Liver (tissue), 9 donors: Measurements from ENCODE around the gene TMEM154. TPM values are rescaled to one million over a fixed set of nuclear protein-coding genes. Genes with fewer than 3 reads are reported as not detected.

Source experiments
- DNase-seq: peaks from one replicate; pipeline ENCODE4 v3.0.0-alpha.2; 2017; ENCODE audit warnings: low spot score
- H3K27ac ChIP-seq, 2 donors: one replicate each; pipeline ENCODE4 v1.7.0; 2013; ENCODE audit warnings: inconsistent platforms in 2 of 2, low read length in 2 of 2, control low read depth in 1 of 2, low read depth in 1 of 2, mild to moderate bottlenecking in 1 of 2
- H3K27me3 ChIP-seq, 4 donors: one replicate each; pipeline versions ENCODE4 v1.6.1 to v1.7.0; 2013; ENCODE audit warnings: low read length in 3 of 4, inconsistent platforms in 1 of 4, mild to moderate bottlenecking in 1 of 4, moderate library complexity in 1 of 4; ENCODE audit not compliant: control insufficient read depth in 4 of 4, insufficient read depth in 4 of 4
- H3K36me3 ChIP-seq, 4 donors: one replicate each; pipeline versions ENCODE4 v1.6.1 to v1.7.0; 2013; ENCODE audit warnings: low read length in 3 of 4, mild to moderate bottlenecking in 3 of 4, low read depth in 1 of 4, moderate library complexity in 1 of 4; ENCODE audit not compliant: control insufficient read depth in 4 of 4, insufficient read depth in 3 of 4
- H3K4me1 ChIP-seq, 4 donors: one replicate each; pipeline versions ENCODE4 v1.6.1 to v1.7.0; 2013; ENCODE audit warnings: low read length in 3 of 4, mild to moderate bottlenecking in 3 of 4, moderate library complexity in 1 of 4; ENCODE audit not compliant: control insufficient read depth in 4 of 4, insufficient read depth in 4 of 4
- H3K4me3 ChIP-seq, 3 donors: one replicate each; pipeline versions ENCODE4 v1.6.1 to v1.7.0; 2013; ENCODE audit warnings: low read length in 3 of 3, control low read depth in 1 of 3, low read depth in 1 of 3, mild to moderate bottlenecking in 1 of 3
- H3K9ac ChIP-seq, 2 donors: one replicate each; pipeline ENCODE4 v1.7.0; 2013; ENCODE audit warnings: low read length in 2 of 2, mild to moderate bottlenecking in 2 of 2, moderate library complexity in 2 of 2, control low read depth in 1 of 2, low read depth in 1 of 2
- H3K9me3 ChIP-seq, 4 donors: one replicate each; pipeline versions ENCODE4 v1.6.1 to v1.7.0; 2013; ENCODE audit warnings: low read length in 3 of 4; ENCODE audit not compliant: control insufficient read depth in 4 of 4
- ATF3 ChIP-seq: IDR thresholded peaks from 2 replicates; pipeline ENCODE4 v1.6.1; 2016; ENCODE audit warnings: antibody characterized with exemption
- EGR1 ChIP-seq, 2 donors: IDR thresholded peaks; 2 replicates each; pipeline ENCODE4 v1.6.1; 2016 to 2018; ENCODE audit warnings: antibody characterized with exemption in 2 of 2, low read depth in 2 of 2
- FOXA1 ChIP-seq: IDR thresholded peaks from 2 replicates; pipeline ENCODE4 v1.6.1; 2016; ENCODE audit warnings: antibody characterized with exemption
- FOXA2 ChIP-seq: IDR thresholded peaks from 2 replicates; pipeline ENCODE4 v1.6.1; 2016; ENCODE audit warnings: antibody characterized with exemption
- GABPA ChIP-seq, 2 donors: IDR thresholded peaks in 1 of 2; conservative IDR thresholded peaks in 1 of 2; 2 replicates each; pipeline ENCODE4 v1.6.1; 2016; ENCODE audit warnings: antibody characterized with exemption in 2 of 2, mild to moderate bottlenecking in 1 of 2, moderate library complexity in 1 of 2
- HNF4A ChIP-seq, 2 donors: conservative IDR thresholded peaks; 2 replicates each; pipeline ENCODE4 v1.6.1; 2016; ENCODE audit warnings: antibody characterized with exemption in 2 of 2, mild to moderate bottlenecking in 2 of 2
- HNF4G ChIP-seq: IDR thresholded peaks from 2 replicates; pipeline ENCODE4 v1.6.1; 2016; ENCODE audit warnings: antibody characterized with exemption
- JUND ChIP-seq, 2 donors: IDR thresholded peaks; 2 replicates each; pipeline ENCODE4 v1.6.1; 2016; ENCODE audit warnings: antibody characterized with exemption in 2 of 2
- NR2F2 ChIP-seq: IDR thresholded peaks from 2 replicates; pipeline ENCODE4 v1.6.1; 2016; ENCODE audit warnings: antibody characterized with exemption
- RAD21 ChIP-seq, 2 donors: IDR thresholded peaks; 2 replicates each; pipeline ENCODE4 v1.6.1; 2016; ENCODE audit warnings: antibody characterized with exemption in 2 of 2, mild to moderate bottlenecking in 2 of 2
- RXRA ChIP-seq, 2 donors: IDR thresholded peaks; 2 replicates each; pipeline ENCODE4 v1.6.1; 2017 to 2018; ENCODE audit warnings: antibody characterized with exemption in 2 of 2, mild to moderate bottlenecking in 1 of 2
- SP1 ChIP-seq: IDR thresholded peaks from 2 replicates; pipeline ENCODE4 v1.6.1; 2018; ENCODE audit warnings: antibody characterized with exemption, mild to moderate bottlenecking
- TAF1 ChIP-seq: conservative IDR thresholded peaks from 2 replicates; pipeline ENCODE4 v1.6.1; 2016; ENCODE audit warnings: antibody characterized with exemption, mild to moderate bottlenecking
- YY1 ChIP-seq: IDR thresholded peaks from 2 replicates; pipeline ENCODE4 v1.6.1; 2016; ENCODE audit warnings: antibody characterized with exemption, mild to moderate bottlenecking
- ZBTB33 ChIP-seq: IDR thresholded peaks from 2 replicates; pipeline ENCODE4 v1.6.1; 2016; ENCODE audit warnings: antibody characterized with exemption
- WGBS: extraction: QIAGEN DNeasy Blood & Tissue Kit; methylation state at CpG from one replicate; pipeline ENCODE4 v1.1.7; 2013; 5-methylcytosine and 5-hydroxymethylcytosine counted together
- polyA plus RNA-seq, 2 donors: library from polyadenylated mRNA; stranded (reverse) in 1 of 2; unstranded in 1 of 2; fragments of 200-250 nt in 1 of 2; fragments of >200 nt in 1 of 2; fragmentation: Nextera tagmentation in 1 of 2; extraction: Ambion mirVana in 1 of 2; gene quantifications; one replicate each; pipeline versions ENCODE4 v1.2.1 to v1.2.3, GENCODE V29; 2013 to 2015
- total RNA-seq, 2 donors: library from RNA; depleted of rRNA; stranded (reverse); fragments of >200 nt; gene quantifications; one replicate each; pipeline ENCODE4 v1.2.3, GENCODE V29; 2014
- TF ChIP-seq, protein P1 (sequence below): fragments of 150-350 bp; IDR thresholded peaks from 2 replicates; pipeline ENCODE4 v1.5.1; 2017; ENCODE audit warnings: improper control_type of control experiment, low read depth, low read length; ENCODE audit not compliant: missing input control
- TF ChIP-seq, protein P2 (sequence below): IDR thresholded peaks from 2 replicates; pipeline ENCODE4 v1.6.1; 2016; ENCODE audit warnings: antibody characterized with exemption, mild to moderate bottlenecking
- donor health status: healthy.
- donor health status: healthy.
- donor health status: healthy.
- donor health status: healthy.
- donor health status: healthy.

TMEM154 gene
- total and polyA plus RNA-seq, 4 donors = 0.32 to 4.4 (median 2.3) TPM

GRCh38 chr4:152728343-152728742 is 48.5 kb upstream of the TMEM154 start:
- whole genome bisulfite sequencing = 94% methylated on average over 1 of the region's 1 CpG
- TF ChIP-seq RAD21 (IDR thresholded peaks at IDR 0.05) (no peak), HNF4A (conservative IDR thresholded peaks at IDR 0.05) (no peak), ATF3 (no peak), SP1 (no peak), TAF1 (no peak), FOXA1 (no peak), EGR1 (IDR thresholded peaks at IDR 0.05; ENCODE audit: low read depth in 2 of 2) (no peak), JUND (IDR thresholded peaks at IDR 0.05) (no peak), HNF4G (no peak), FOXA2 (no peak), RXRA (IDR thresholded peaks at IDR 0.05) (no peak), YY1 (no peak)
- TF ChIP-seq, protein P1, sequence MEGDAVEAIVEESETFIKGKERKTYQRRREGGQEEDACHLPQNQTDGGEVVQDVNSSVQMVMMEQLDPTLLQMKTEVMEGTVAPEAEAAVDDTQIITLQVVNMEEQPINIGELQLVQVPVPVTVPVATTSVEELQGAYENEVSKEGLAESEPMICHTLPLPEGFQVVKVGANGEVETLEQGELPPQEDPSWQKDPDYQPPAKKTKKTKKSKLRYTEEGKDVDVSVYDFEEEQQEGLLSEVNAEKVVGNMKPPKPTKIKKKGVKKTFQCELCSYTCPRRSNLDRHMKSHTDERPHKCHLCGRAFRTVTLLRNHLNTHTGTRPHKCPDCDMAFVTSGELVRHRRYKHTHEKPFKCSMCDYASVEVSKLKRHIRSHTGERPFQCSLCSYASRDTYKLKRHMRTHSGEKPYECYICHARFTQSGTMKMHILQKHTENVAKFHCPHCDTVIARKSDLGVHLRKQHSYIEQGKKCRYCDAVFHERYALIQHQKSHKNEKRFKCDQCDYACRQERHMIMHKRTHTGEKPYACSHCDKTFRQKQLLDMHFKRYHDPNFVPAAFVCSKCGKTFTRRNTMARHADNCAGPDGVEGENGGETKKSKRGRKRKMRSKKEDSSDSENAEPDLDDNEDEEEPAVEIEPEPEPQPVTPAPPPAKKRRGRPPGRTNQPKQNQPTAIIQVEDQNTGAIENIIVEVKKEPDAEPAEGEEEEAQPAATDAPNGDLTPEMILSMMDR = no peak
- TF ChIP-seq, protein P2, sequence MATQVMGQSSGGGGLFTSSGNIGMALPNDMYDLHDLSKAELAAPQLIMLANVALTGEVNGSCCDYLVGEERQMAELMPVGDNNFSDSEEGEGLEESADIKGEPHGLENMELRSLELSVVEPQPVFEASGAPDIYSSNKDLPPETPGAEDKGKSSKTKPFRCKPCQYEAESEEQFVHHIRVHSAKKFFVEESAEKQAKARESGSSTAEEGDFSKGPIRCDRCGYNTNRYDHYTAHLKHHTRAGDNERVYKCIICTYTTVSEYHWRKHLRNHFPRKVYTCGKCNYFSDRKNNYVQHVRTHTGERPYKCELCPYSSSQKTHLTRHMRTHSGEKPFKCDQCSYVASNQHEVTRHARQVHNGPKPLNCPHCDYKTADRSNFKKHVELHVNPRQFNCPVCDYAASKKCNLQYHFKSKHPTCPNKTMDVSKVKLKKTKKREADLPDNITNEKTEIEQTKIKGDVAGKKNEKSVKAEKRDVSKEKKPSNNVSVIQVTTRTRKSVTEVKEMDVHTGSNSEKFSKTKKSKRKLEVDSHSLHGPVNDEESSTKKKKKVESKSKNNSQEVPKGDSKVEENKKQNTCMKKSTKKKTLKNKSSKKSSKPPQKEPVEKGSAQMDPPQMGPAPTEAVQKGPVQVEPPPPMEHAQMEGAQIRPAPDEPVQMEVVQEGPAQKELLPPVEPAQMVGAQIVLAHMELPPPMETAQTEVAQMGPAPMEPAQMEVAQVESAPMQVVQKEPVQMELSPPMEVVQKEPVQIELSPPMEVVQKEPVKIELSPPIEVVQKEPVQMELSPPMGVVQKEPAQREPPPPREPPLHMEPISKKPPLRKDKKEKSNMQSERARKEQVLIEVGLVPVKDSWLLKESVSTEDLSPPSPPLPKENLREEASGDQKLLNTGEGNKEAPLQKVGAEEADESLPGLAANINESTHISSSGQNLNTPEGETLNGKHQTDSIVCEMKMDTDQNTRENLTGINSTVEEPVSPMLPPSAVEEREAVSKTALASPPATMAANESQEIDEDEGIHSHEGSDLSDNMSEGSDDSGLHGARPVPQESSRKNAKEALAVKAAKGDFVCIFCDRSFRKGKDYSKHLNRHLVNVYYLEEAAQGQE = no peak
- H3K4me1 ChIP-seq = no peaks in the 10 kb centered on the region
- no peak for DNase-seq
- no peak overlapping the region for H3K4me3 ChIP-seq
- H3K27me3 ChIP-seq = no peaks in the 10 kb centered on the region
- H3K9ac ChIP-seq = no peak overlapping the region
- no peaks in the 10 kb centered on the region for H3K9me3 ChIP-seq
- H3K36me3 ChIP-seq = no peaks in the 10 kb centered on the region
- no peak overlapping the region for H3K27ac ChIP-seq

GRCh38 chr4:152727784-152728183 is 48.0 kb upstream of the TMEM154 start:
- no peaks in the 10 kb centered on the region for H3K4me1 ChIP-seq
- H3K27ac ChIP-seq = no peak overlapping the region
- H3K27me3 ChIP-seq = no peaks in the 10 kb centered on the region
- WGBS = 51% methylated on average over 1 of the region's 1 CpG
- no peak for TF ChIP-seq EGR1 (IDR thresholded peaks at IDR 0.05; ENCODE audit: low read depth in 2 of 2)
- TF ChIP-seq, protein P2 = no peak
- TF ChIP-seq JUND (IDR thresholded peaks at IDR 0.05) = no peak
- TF ChIP-seq YY1 = no peak
- TF ChIP-seq RAD21 (IDR thresholded peaks at IDR 0.05) = no peak
- TF ChIP-seq RXRA (IDR thresholded peaks at IDR 0.05) = no peak
- TF ChIP-seq ATF3 = no peak
- TF ChIP-seq NR2F2 = no peak
- no peak for TF ChIP-seq TAF1
- no peak for TF ChIP-seq HNF4G
- TF ChIP-seq, protein P1 = no peak
- TF ChIP-seq ZBTB33 = no peak
- TF ChIP-seq SP1 = no peak
- TF ChIP-seq FOXA1 = no peak
- TF ChIP-seq HNF4A (conservative IDR thresholded peaks at IDR 0.05) = no peak
- no peak for TF ChIP-seq FOXA2
- no peak for TF ChIP-seq GABPA (IDR thresholded peaks at IDR 0.05 in 1 of 2, conservative IDR thresholded peaks at IDR 0.05 in 1 of 2)
- no peaks in the 10 kb centered on the region for H3K9me3 ChIP-seq
- H3K36me3 ChIP-seq = no peaks in the 10 kb centered on the region
- H3K4me3 ChIP-seq = no peak overlapping the region
- no peak overlapping the region for H3K9ac ChIP-seq
- DNase-seq = no peak
